CD14-positive monocyte (primary cell): ENCODE measurements around the gene PORCN. TPM values are rescaled to one million over a fixed set of nuclear protein-coding genes. Genes with fewer than 3 reads are reported as not detected.

Source experiments
- DNase-seq, 3 donors: peaks; one replicate each; pipeline ENCODE4 v3.0.0-alpha.2; 2011 to 2022
- H2AFZ ChIP-seq: 2 replicates; pipeline ENCODE4 v1.6.0; 2012; ENCODE audit warnings: mild to moderate bottlenecking, low read depth, low read length, inconsistent platforms; ENCODE audit not compliant: insufficient read depth, poor library complexity, severe bottlenecking
- H3K27ac ChIP-seq, 2 donors: 1 replicate in 1 of 2; 2 replicates in 1 of 2; pipeline ENCODE4 v1.5.1; 2012 to 2013; ENCODE audit warnings: low read length in 2 of 2, control low read depth in 1 of 2, inconsistent platforms in 1 of 2, low read depth in 1 of 2, mild to moderate bottlenecking in 1 of 2
- H3K27me3 ChIP-seq, 2 donors: one replicate each; pipeline versions ENCODE4 v1.6.0 to v1.6.1; 2011 to 2013; ENCODE audit warnings: low read length in 2 of 2; ENCODE audit not compliant: control insufficient read depth in 2 of 2, insufficient read depth in 2 of 2
- H3K36me3 ChIP-seq, 2 donors: replicated peaks in 1 of 2; 1 replicate in 1 of 2; 2 replicates in 1 of 2; pipeline versions ENCODE4 v1.5.1 to v1.6.1; 2012 to 2013; ENCODE audit warnings: low read length in 2 of 2, control low read depth in 1 of 2, inconsistent platforms in 1 of 2, mild to moderate bottlenecking in 1 of 2; ENCODE audit not compliant: insufficient read depth in 2 of 2, control insufficient read depth in 1 of 2
- H3K4me1 ChIP-seq, 2 donors: 1 replicate in 1 of 2; 2 replicates in 1 of 2; pipeline versions ENCODE4 v1.5.1 to v1.6.1; 2012 to 2013; ENCODE audit warnings: low read length in 2 of 2, control low read depth in 1 of 2, inconsistent platforms in 1 of 2, mild to moderate bottlenecking in 1 of 2, moderate library complexity in 1 of 2; ENCODE audit not compliant: insufficient read depth in 2 of 2, control insufficient read depth in 1 of 2
- H3K4me2 ChIP-seq: replicated peaks from 2 replicates; pipeline ENCODE3; 2012; ENCODE audit warnings: low read length, moderate library complexity, mild to moderate bottlenecking; ENCODE audit not compliant: poor library complexity, severe bottlenecking; ENCODE audit errors: extremely low read depth
- H3K4me3 ChIP-seq, 3 experiments: fragments of 200-600 bp in 1 of 3; sonication (generic) in 1 of 3; replicated peaks in 1 of 3; 1 replicate in 2 of 3; 2 replicates in 1 of 3; pipeline ENCODE4 v1.5.1; 2011 to 2013; ENCODE audit warnings: low read length in 3 of 3, mild to moderate bottlenecking in 3 of 3, control low read depth in 2 of 3, low read depth in 2 of 3, inconsistent platforms in 1 of 3, moderate library complexity in 1 of 3
- H3K79me2 ChIP-seq: 2 replicates; pipeline ENCODE4 v1.6.0; 2012; ENCODE audit warnings: mild to moderate bottlenecking, control low read depth, inconsistent platforms, low read length, moderate library complexity; ENCODE audit not compliant: insufficient read depth
- H3K9ac ChIP-seq: 2 replicates; pipeline ENCODE4 v1.6.0; 2017; ENCODE audit warnings: low read length, mild to moderate bottlenecking; ENCODE audit not compliant: insufficient read depth, poor library complexity, severe bottlenecking
- H3K9me3 ChIP-seq, 2 donors: replicated peaks in 1 of 2; 1 replicate in 1 of 2; 2 replicates in 1 of 2; pipeline versions ENCODE4 v1.5.1 to v1.6.1; 2012 to 2013; ENCODE audit warnings: low read length in 2 of 2, control low read depth in 1 of 2; ENCODE audit not compliant: control insufficient read depth in 1 of 2, insufficient read depth in 1 of 2
- H4K20me1 ChIP-seq: 2 replicates; pipeline ENCODE4 v1.6.0; 2012; ENCODE audit warnings: mild to moderate bottlenecking, low read length, control low read depth, moderate library complexity; ENCODE audit not compliant: insufficient read depth
- H3K27ac Mint-ChIP-seq, 7 donors: one replicate each; pipeline ENCODE4 v1.8.0; 2020; ENCODE audit warnings: mild to moderate bottlenecking in 7 of 7, mixed read lengths in 7 of 7, moderate library complexity in 6 of 7, inconsistent platforms in 2 of 7
- H3K27me3 Mint-ChIP-seq, 3 donors: one replicate each; pipeline ENCODE4 v1.8.0; 2021 to 2022; ENCODE audit warnings: low read depth in 3 of 3, mild to moderate bottlenecking in 3 of 3, mixed read lengths in 3 of 3, moderate library complexity in 3 of 3, inconsistent platforms in 1 of 3
- H3K36me3 Mint-ChIP-seq, 2 donors: one replicate each; pipeline ENCODE4 v1.8.0; 2020; ENCODE audit warnings: mixed read lengths in 2 of 2, inconsistent platforms in 1 of 2, mild to moderate bottlenecking in 1 of 2
- H3K4me1 Mint-ChIP-seq: one replicate; pipeline ENCODE4 v1.8.0; 2020; ENCODE audit warnings: mild to moderate bottlenecking, mixed read lengths
- H3K4me3 Mint-ChIP-seq, 2 donors: one replicate each; pipeline ENCODE4 v1.8.0; 2020; ENCODE audit warnings: mild to moderate bottlenecking in 2 of 2, mixed read lengths in 2 of 2, moderate library complexity in 1 of 2
- H3K9me3 Mint-ChIP-seq, 7 donors: one replicate each; pipeline ENCODE4 v1.8.0; 2020 to 2022; ENCODE audit warnings: mixed read lengths in 7 of 7, mild to moderate bottlenecking in 6 of 7, moderate library complexity in 6 of 7, inconsistent platforms in 2 of 7
- WGBS: methylation state at CpG from one replicate; pipeline ENCODE4 v1.1.5; 2013; ENCODE audit warnings: missing lambda C conversion rate; ENCODE audit not compliant: insufficient coverage; 5-methylcytosine and 5-hydroxymethylcytosine counted together
- intact Hi-C, 2 donors: fragments of 100-400 bp; cut with micrococcal nuclease; formaldehyde crosslinking; loops; one replicate each; pipeline versions ENCODE4 v1.15.0 to v1.15.1; 2023
- polyA plus RNA-seq, 3 donors: library from polyadenylated mRNA; depleted of rRNA in 1 of 3; unstranded in 2 of 3; stranded (reverse) in 1 of 3; fragments of 300-500 nt in 2 of 3; fragments of >200 nt in 1 of 3; fragmentation: Illumina TruSeq in 2 of 3; gene quantifications; 1 replicate in 2 of 3; 2 replicates in 1 of 3; pipeline ENCODE4 v1.2.3, GENCODE V29; 2012 to 2021
- TF ChIP-seq, protein P1 (sequence below): fragments of 200-600 bp; IDR thresholded peaks from one replicate; pipeline ENCODE4 v1.8.0; 2022; ENCODE audit warnings: antibody characterized with exemption, mild to moderate bottlenecking

PORCN gene
- polyA plus RNA-seq, 3 donors = 7.5 to 10.5 (median 7.8) TPM

DNA sequence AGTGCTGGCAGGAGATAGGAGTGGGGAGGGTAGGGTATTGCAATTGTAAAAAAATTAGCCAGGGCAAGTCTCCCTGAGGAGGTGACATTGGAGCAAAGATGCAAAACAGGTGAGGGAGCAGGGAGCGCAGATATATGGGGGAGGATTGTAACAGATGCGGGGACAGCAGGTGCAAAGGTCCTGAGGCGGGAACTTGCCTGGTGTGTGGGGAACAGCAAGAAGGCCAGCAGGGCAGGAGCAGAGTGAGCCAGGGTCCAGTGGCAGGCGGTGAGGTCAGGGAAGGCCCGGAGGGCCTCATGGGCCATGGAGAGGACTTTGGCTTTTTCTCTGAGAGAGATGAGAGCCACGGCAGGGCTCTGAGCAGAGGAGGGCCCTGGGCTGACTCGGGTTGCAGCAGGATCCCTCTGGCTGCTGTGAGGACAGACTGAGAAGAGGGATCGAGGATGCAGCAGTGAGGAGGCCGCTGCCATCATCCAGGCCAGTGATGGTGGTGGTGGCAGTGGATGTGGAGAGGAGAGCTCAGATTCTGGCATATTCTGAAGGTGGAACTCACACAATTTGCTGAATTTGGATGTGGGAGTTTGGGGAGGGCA, 6.2 kb downstream of the PORCN start:
- Histone ChIP-seq H3K4me1 (no peaks in the 10 kb centered on the region), H3K27me3 (no peaks in the 10 kb centered on the region), H3K4me2 (no peak overlapping the region), H3K9me3 (no peaks in the 10 kb centered on the region), H3K9ac (no peak overlapping the region), H3K27ac (no peak overlapping the region), H3K4me3 (no peak overlapping the region), H2AFZ (no peak overlapping the region), H3K36me3 (no peaks in the 10 kb centered on the region), H4K20me1 (no peaks in the 10 kb centered on the region), H3K79me2 (no peaks in the 10 kb centered on the region)
- H3K4me1 Mint-ChIP-seq = peaks cover 1% of the 10 kb centered on the region
- no peak overlapping the region for H3K4me3 Mint-ChIP-seq
- TF ChIP-seq, protein P1, sequence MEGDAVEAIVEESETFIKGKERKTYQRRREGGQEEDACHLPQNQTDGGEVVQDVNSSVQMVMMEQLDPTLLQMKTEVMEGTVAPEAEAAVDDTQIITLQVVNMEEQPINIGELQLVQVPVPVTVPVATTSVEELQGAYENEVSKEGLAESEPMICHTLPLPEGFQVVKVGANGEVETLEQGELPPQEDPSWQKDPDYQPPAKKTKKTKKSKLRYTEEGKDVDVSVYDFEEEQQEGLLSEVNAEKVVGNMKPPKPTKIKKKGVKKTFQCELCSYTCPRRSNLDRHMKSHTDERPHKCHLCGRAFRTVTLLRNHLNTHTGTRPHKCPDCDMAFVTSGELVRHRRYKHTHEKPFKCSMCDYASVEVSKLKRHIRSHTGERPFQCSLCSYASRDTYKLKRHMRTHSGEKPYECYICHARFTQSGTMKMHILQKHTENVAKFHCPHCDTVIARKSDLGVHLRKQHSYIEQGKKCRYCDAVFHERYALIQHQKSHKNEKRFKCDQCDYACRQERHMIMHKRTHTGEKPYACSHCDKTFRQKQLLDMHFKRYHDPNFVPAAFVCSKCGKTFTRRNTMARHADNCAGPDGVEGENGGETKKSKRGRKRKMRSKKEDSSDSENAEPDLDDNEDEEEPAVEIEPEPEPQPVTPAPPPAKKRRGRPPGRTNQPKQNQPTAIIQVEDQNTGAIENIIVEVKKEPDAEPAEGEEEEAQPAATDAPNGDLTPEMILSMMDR = no peak
- peaks cover 0 to 4% (median 0%) of the 10 kb centered on the region in 3 donors for H3K27me3 Mint-ChIP-seq
- DNase-seq = no peak
- peaks cover 12 to 23% of the 10 kb centered on the region in 2 donors for H3K36me3 Mint-ChIP-seq
- intact Hi-C loops = no loop called here
- no peaks in the 10 kb centered on the region for H3K9me3 Mint-ChIP-seq
- H3K27ac Mint-ChIP-seq = peak overlapping the region in 1 of 7 donors; percentile 37
- 100% methylated on average over 5 of the region's 9 CpGs for WGBS

GRCh38 chrX:48515842-48516241, 7.0 kb downstream of the PORCN start:
- no peaks in the 10 kb centered on the region for H3K9me3 ChIP-seq
- no peaks in the 10 kb centered on the region for H3K4me1 ChIP-seq
- no peak overlapping the region for H3K4me3 ChIP-seq
- 100% methylated on average over 7 of the region's 10 CpGs for WGBS
- no peak for DNase-seq
- Mint-ChIP-seq H3K4me1 (peaks cover 4% of the 10 kb centered on the region), H3K4me3 (no peak overlapping the region), H3K9me3 (peaks cover 0 to 2% (median 0%) of the 10 kb centered on the region in 7 donors), H3K27me3 (peaks cover 0 to 3% (median 0%) of the 10 kb centered on the region in 3 donors), H3K36me3 (peaks cover 12 to 22% of the 10 kb centered on the region in 2 donors), H3K27ac (peak overlapping the region in 1 of 7 donors; percentile 79)
- no peak overlapping the region for H3K4me2 ChIP-seq
- no peaks in the 10 kb centered on the region for H4K20me1 ChIP-seq
- intact Hi-C loops = no loop called here
- no peak overlapping the region for H2AFZ ChIP-seq
- no peaks in the 10 kb centered on the region for H3K79me2 ChIP-seq
- no peak overlapping the region for H3K27ac ChIP-seq
- TF ChIP-seq, protein P1 = no peak
- no peaks in the 10 kb centered on the region for H3K36me3 ChIP-seq
- no peak overlapping the region for H3K9ac ChIP-seq
- H3K27me3 ChIP-seq = no peaks in the 10 kb centered on the region
